GM20000 (cell line): ENCODE measurements around the gene PRKAG3.

Experiments used
- DNase-seq: peaks from one replicate; pipeline ENCODE4 v3.0.0; 2012; ENCODE audit warnings: low spot score
- TF ChIP-seq, protein P1 (sequence below): IDR thresholded peaks from 2 replicates; pipeline ENCODE4 v1.5.1; 2012; ENCODE audit warnings: mild to moderate bottlenecking, control low read depth; ENCODE audit errors: extremely low read depth, missing control alignments

The PRKAG3 gene

GRCh38 chr2:218833023-218833609 is 1.5 kb upstream of the PRKAG3 start:
- TF ChIP-seq, protein P1, sequence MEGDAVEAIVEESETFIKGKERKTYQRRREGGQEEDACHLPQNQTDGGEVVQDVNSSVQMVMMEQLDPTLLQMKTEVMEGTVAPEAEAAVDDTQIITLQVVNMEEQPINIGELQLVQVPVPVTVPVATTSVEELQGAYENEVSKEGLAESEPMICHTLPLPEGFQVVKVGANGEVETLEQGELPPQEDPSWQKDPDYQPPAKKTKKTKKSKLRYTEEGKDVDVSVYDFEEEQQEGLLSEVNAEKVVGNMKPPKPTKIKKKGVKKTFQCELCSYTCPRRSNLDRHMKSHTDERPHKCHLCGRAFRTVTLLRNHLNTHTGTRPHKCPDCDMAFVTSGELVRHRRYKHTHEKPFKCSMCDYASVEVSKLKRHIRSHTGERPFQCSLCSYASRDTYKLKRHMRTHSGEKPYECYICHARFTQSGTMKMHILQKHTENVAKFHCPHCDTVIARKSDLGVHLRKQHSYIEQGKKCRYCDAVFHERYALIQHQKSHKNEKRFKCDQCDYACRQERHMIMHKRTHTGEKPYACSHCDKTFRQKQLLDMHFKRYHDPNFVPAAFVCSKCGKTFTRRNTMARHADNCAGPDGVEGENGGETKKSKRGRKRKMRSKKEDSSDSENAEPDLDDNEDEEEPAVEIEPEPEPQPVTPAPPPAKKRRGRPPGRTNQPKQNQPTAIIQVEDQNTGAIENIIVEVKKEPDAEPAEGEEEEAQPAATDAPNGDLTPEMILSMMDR: no peak
- DNase-seq: no peak

DNA sequence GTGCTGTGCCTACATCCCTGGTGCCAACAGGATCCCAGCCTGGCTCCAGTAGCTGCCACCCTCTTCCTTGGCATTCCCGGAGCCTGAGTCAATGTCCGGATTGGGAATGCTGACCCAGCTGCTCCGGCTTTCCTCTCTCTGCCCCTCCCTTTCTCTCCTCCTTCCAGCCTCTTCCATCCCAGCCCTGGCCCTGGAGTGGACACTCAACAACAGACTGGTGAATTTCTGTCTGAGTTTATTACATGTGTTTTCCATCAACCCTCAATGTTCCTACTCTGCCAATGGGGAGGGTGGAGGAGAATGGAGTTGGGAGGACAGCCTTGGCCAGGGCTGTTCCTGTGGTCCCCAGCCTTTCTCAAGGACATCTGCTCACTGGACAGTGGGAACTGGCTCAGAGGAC is 917 bp upstream of the PRKAG3 start:
- TF ChIP-seq, protein P1: no peak
- DNase-seq: no peak

DNA sequence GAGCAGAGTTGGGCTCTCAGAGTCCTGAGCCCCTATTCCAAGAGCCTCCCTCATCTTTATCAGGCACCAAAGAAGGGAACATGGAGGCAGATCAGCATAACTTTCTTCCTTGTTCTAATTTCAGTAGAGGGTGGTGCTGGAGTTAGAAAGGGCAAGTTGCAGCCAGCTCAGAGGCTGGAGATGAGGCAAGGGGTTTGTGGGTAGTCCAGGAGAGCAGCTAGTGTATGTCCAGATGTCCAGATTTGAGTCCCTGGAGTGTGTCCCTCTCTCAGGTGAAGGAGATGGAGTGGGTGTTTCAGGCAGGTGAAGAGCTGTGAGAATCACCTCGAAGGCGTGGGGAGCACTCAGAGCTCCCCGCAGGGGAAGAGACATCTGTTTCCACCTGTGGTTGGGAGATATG is 478 bp upstream of the PRKAG3 start:
- DNase-seq: no peak
- TF ChIP-seq, protein P1: no peak

GRCh38 chr2:218830526-218831306 is 887 bp downstream of the PRKAG3 start:
- TF ChIP-seq, protein P1: no peak
- no peak for DNase-seq

GRCh38 chr2:218829868-218830451 is 1.6 kb downstream of the PRKAG3 start:
- TF ChIP-seq, protein P1: no peak
- no peak for DNase-seq

DNA sequence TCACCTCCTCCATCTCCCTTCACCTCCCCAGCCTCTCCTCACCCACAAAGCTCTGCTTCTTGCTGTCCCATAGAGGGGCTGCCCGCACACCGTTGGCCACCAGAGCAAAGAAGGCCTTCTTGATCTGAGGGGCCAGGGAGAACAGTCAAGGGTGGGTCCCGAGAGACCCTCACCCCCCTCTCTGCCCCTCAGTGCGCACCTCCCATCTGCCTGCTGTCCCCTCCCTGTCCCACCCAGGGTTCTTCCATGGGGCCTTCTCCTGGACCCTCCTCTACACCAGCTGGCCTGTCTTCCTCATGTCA is 3.2 kb downstream of the PRKAG3 start:
- no peak for DNase-seq
- TF ChIP-seq, protein P1: no peak

- no peak for DNase-seq
- TF ChIP-seq, protein P1: no peak
Measured at GRCh38 chr2:218827701-218828476, 3.7 kb downstream of the PRKAG3 start.
